Suppressor macrophage treated with lipopolysaccharide for 4 hours (primary cell): ENCODE measurements around the gene PDZRN4.
"Not testable (repeated sequence)": the region's sequence is repeated elsewhere in the genome, so short reads cannot be mapped to it uniquely, and the experiment has no call there.

Experiments
- DNase-seq: peaks from one replicate; pipeline ENCODE4 v3.0.0-alpha.2; 2020

Gene PDZRN4

GRCh38 chr12:41188058-41188840, at the start of gene PDZRN4:
PDZRN4 (plus strand) TSS chr12:41188320.
- peak; percentile 9 for DNase-seq

GRCh38 chr12:41140117-41140516, 48.0 kb upstream of the PDZRN4 start:
- DNase-seq: no peak

DNA sequence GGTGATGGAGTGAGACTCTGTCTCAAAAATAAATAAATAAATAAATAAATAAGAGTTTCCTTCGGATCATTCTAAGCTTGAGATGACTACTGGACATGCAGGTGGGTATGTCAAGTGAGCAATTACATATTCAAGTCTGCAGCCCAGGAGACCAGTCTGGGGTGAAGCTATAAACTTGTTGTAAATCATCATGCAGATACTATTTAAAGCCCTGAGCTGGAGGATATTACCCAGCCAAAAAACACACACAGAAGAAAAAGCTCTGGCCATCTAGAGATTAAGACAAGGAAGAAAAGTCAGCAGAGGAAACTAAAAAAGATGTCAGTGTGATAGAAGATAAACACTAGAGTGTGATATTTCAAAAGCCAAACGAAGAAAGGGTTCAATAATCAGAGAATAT, 47.0 kb upstream of the PDZRN4 start:
- no peak for DNase-seq

GRCh38 chr12:41142376-41142775, 45.7 kb upstream of the PDZRN4 start:
- DNase-seq: no peak

DNA sequence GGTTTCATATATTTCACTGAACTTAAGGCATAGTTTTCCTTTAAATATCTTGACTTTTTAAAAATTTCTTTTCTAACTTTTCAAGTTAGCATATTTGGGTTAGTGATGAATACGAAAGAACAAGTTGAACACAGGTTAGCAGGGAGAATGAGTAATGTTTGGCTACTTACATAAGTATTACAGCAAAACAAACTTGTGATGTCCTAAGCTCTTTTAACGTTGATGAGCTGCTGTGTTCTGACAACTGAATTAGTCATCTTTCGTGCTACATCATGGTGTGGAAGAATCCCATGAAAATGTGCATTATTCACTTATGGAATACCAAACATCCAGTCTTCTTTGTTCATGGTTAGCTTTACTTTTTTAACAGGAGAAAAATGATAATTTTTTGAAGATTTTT, 36.3 kb upstream of the PDZRN4 start:
- DNase-seq: no peak

- no peak for DNase-seq
Observed at GRCh38 chr12:41162461-41162860, 25.7 kb upstream of the PDZRN4 start.

GRCh38 chr12:41167701-41168100, 20.4 kb upstream of the PDZRN4 start:
- no peak for DNase-seq

- no peak for DNase-seq
Observed at GRCh38 chr12:41174602-41175001, 13.5 kb upstream of the PDZRN4 start.

DNA sequence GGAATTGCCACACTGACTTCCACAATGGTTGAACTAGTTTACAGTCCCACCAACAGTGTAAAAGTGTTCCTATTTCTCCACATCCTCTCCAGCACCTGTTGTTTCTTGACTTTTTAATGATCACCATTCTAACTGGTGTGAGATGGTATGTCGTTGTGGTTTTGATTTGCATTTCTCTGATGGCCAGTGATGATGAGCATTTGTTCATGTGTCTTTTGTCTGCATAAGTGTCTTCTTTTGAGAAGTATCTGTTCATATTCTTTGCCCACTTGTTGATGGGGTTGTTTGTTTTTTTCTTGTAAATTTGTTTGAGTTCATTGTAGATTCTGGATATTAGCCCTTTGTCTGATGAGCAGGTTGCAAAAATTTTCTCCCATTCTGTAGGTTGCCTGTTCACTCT, 8.6 kb upstream of the PDZRN4 start:
- DNase-seq: not testable (repeated sequence)

GRCh38 chr12:41184864-41185263, 3.3 kb upstream of the PDZRN4 start:
- DNase-seq: peak; percentile 19

- DNase-seq: peak; percentile 48
Observed at GRCh38 chr12:41186026-41186425, 2.1 kb upstream of the PDZRN4 start.

DNA sequence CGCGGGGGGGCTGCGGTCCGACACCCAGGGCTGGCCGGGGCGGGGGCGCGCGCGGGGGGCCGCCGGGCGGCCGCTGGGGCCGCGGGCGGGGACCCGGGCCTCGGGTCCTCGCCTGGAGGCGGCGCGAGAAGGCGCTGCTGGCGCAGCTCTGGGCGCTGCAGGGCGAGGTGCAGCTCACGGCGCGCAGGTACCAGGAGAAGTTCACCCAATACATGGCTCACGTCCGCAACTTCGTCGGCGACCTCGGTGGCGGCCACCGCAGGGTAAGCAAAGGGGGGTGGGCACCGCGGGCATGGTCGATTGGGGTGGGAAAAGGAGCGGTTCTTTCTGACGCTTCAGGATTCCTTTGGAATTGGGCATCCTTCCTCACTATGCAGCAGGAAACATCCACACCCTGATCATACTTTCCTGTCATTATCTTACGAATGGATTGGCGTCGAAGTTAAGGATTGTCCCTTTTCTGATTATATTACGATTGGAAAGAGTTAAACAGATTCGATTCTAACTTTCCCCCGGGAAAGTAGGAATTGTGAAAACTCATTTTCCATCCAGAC, 798 bp downstream of the PDZRN4 start:
- DNase-seq: no peak

DNA sequence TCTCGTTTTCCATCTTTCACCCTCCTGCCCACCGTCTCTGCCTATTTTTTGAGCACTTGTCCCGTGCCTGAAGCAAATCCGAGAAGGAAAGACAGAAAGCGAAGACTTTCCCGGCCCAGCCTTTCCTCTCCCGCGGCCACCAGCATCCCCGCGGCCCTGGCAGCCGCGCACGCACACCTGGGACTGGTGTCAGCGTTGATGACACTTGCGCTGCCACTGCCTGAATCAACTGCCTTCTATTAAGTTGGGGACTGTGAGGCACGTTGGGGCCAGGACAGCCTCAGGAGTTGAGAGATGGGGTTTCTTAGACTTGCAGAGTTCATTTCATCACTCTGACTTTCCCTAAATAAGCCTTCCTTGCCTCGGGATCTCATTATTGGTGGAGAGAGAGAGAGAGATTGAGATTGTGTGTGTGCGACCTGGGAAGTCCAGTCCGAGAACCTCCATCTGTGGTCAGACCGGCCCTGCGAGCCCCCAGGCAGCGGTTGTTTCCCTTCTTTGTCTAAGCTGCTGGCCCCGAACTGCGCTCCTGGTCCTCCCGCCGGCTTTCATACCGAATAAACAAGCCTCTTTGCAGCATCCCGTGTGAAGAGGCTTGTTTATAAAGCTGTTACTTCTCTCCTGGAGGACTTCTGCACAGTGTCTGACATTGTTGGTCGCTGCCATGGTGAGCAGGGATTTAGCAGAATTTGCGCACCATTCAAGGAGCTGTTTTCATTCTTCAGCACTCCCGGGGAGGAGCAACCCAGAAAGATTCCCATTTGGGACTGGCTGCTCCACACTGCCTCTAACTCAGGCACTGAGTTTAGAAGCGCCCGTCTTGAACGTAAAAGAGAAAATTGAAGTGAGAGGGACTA, 1.5 kb downstream of the PDZRN4 start:
- DNase-seq: no peak

DNA sequence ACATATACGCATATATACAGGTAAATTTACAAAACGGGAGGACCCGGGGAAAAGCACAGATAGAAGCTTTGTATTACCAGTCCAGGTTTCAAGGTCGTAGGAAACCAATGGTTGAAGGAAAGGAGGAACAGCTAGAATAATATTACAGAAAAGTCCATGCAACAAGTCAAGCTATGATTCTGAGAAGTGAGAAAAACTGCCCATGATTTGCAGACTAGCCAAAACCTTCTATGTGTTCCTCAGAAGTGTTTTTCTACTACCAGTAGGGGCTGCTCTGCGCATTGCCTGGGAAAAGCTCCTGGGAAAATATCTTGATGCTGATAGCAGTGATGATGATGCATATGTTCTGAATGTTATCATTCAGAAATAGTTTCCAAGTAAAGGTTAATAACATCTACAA, 2.2 kb downstream of the PDZRN4 start:
- no peak for DNase-seq

- not testable (repeated sequence) for DNase-seq
Observed at GRCh38 chr12:41191549-41191948, 3.4 kb downstream of the PDZRN4 start.

- DNase-seq: no peak
Observed at GRCh38 chr12:41193311-41193710, 5.2 kb downstream of the PDZRN4 start.

GRCh38 chr12:41202051-41202450, 13.9 kb downstream of the PDZRN4 start:
- DNase-seq: no peak

GRCh38 chr12:41205070-41205709, 17.1 kb downstream of the PDZRN4 start:
- DNase-seq: peak; percentile 25

DNA sequence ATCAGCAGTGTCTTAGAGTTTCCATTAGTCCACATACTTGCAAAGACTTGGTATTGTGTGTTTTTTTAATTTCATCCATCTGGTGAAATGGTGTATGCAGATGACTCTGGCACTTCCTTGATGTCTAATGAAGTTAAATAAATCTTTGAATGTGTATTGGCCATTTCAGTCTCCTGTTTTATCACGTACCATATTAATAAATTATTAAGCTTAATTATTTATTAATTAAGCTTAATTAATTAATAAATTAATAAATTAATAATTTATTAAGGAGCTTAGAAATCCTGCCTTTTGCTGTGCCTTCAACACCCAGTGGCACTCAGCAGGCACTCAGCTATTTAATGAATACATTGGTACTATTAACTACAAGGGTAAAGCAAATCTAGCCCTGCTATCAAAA, 18.2 kb downstream of the PDZRN4 start:
- no peak for DNase-seq

DNA sequence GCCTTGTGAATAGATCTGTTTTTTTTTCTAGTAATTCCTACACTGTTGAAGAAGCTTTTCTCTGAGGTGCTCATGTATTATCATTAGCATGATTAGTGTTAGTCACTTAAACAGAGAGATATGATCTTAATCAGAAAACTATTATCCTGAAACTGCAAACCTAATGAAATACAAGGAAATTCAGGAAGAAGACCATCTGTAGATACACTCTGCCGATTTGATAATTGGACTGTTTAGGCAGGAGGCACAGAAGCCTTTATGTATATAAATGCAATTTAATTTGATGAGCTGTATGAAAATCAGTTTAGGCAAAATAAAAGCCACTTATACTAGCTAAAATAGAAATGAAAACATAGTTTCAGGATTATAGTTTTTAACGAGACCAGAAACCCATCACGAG, 23.3 kb downstream of the PDZRN4 start:
- DNase-seq: no peak

GRCh38 chr12:41212625-41213024, 24.5 kb downstream of the PDZRN4 start:
- DNase-seq: no peak

- no peak for DNase-seq
Observed at GRCh38 chr12:41213107-41213506, 25.0 kb downstream of the PDZRN4 start.

DNA sequence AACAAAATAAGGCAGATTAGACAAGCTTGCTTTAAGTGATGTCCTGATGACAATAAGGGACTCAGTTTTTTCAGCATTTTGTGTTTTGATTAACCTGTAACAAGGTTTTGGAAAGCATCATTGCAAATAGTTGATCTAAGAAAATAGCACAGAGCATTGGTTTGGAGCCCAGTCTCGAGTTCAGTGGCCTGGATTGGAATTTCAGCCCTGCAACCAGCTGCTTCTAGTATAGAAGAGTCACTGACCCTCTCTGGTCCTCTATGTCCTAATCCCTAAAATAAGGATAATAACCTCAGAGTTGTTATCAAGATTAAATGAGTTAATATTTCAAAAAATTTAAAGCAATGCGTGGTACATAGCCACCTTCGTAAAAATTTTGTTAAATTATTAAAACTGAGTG, 25.5 kb downstream of the PDZRN4 start:
- DNase-seq: no peak
